ENCODE measurements around the gene FAM25G.

The FAM25G gene

GRCh38 chr10:47447209-47447608 is 44.3 kb downstream of the FAM25G start:
- DNase-seq = no peak

GRCh38 chr10:47445720-47446119 is 45.8 kb downstream of the FAM25G start:
- DNase-seq = no peak

GRCh38 chr10:47444047-47444446 is 47.5 kb downstream of the FAM25G start:
- no peak for DNase-seq

- no peak for DNase-seq
Measured at GRCh38 chr10:47443145-47443544, 48.4 kb downstream of the FAM25G start.

GRCh38 chr10:47442351-47442750 is 49.1 kb downstream of the FAM25G start:
- no peak for DNase-seq

- DNase-seq = no peak
Measured at GRCh38 chr10:47441938-47442337, 49.6 kb downstream of the FAM25G start.

- DNase-seq = no peak
Measured at GRCh38 chr10:47440207-47440606, 51.3 kb downstream of the FAM25G start.

- peak; percentile 39 for DNase-seq
Measured at GRCh38 chr10:47438857-47439474, 52.5 kb downstream of the FAM25G start.
